D721Med (cell line): ENCODE data around the gene FLRT3.

Experiments used
- DNase-seq: peaks from one replicate; pipeline ENCODE4 v3.0.0; 2011; ENCODE audit warnings: low spot score; ENCODE audit not compliant: insufficient read length
- FAIRE-seq: peaks from 2 replicates; lab custom pipeline; 2011; peaks lifted over from hg19 to GRCh38; lab: Jason Lieb, UNC
- TF ChIP-seq, protein P1 (sequence below): IDR thresholded peaks from 2 replicates; pipeline ENCODE4 v1.5.1; 2012; ENCODE audit warnings: mild to moderate bottlenecking, control low read depth; ENCODE audit not compliant: insufficient read depth; ENCODE audit errors: missing control alignments

FLRT3 gene

DNA sequence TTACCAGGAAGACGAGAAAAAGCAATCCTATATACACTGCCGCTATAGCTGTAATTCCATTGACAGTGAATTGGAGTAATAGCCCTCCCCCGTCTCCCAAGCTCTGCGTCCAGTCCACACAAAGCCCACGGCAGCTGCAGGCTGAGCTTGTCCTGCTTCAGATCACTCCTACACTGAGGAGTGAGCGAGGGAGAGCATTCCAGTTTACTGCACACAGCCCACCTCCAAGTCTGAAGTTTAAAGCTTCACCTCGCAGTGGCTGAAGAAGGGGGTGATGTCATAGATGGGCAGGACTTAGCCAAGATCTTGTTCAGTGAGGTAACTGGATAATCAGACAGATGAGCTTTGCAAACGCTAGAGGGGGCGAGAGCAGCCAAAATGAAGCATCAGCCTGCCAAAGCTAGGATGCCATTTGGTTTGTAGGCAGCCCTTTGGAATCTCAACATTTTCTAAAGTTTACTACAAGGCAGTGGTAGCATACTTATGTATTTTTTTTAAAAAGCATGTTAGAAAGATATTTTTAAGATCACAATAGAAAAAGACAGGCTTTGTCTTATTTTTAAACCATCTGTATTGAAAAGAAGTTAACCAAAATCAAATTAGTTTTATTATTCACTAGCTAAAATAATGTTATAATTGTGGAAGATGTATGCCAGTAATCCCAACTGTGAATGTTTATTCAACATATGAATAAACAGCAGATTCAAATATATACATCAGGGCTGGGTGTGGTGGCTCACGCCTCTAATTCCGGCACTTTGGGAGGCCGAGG, at the start of gene FLRT3:
TSS of gene FLRT3 (minus strand) at position 213 of the 772 bp plus-strand sequence. CDS start 10,106 bp downstream, outside the sequence.
- FAIRE-seq (peak; percentile 11), DNase-seq (no peak)
- TF ChIP-seq, protein P1, sequence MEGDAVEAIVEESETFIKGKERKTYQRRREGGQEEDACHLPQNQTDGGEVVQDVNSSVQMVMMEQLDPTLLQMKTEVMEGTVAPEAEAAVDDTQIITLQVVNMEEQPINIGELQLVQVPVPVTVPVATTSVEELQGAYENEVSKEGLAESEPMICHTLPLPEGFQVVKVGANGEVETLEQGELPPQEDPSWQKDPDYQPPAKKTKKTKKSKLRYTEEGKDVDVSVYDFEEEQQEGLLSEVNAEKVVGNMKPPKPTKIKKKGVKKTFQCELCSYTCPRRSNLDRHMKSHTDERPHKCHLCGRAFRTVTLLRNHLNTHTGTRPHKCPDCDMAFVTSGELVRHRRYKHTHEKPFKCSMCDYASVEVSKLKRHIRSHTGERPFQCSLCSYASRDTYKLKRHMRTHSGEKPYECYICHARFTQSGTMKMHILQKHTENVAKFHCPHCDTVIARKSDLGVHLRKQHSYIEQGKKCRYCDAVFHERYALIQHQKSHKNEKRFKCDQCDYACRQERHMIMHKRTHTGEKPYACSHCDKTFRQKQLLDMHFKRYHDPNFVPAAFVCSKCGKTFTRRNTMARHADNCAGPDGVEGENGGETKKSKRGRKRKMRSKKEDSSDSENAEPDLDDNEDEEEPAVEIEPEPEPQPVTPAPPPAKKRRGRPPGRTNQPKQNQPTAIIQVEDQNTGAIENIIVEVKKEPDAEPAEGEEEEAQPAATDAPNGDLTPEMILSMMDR, result peak; percentile 91

DNA sequence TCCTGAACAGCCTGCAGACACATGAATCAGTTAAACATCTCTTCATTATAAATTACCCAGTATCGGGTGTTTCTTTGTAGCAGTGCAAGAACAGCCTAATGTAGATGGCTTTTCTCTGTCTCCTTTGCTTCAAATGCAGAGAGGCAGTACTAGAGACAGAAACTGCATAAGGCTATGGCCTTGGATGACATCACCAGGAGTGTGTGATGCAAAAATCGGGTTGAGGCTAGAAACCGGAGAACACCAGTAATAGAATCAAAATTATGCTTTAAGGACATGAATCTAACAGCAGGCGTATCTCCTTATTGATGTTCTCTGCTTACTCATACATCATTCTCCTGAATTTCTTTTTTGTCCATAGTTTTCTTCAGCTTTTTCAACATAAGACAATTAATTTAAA, 49.3 kb upstream of the FLRT3 start:
- TF ChIP-seq, protein P1, result no peak
- FAIRE-seq, result no peak

DNA sequence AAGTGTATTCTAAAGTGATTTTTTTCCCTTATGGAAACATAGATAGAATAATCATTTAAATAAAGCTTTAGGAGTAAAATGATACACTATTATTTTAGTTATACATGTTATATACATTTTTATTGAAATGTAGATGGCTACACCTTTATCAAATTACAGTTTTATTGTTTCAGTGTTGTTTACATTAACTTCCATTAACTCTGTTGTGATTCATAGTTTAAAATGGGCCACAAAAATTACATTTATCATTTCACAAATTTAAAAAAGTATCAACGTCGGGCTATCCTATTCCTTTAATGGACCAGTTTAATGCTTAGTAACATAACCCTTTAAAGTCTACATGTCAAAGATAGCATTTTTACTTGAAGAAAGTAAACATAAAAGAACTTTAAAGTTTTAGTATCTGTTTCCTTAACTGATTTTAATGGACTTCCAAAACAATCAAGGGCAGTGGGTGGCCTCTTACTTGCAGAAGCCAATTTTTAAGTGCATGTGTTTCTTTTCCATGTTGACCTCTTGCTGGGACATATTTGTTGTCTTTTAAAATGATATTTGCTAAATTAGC, 47.8 kb upstream of the FLRT3 start:
- DNase-seq, result no peak
- TF ChIP-seq, protein P1, result no peak
- FAIRE-seq, result no peak

More for the DNA sequence above, 49.3 kb upstream of the FLRT3 start:
- no peak for DNase-seq

DNA sequence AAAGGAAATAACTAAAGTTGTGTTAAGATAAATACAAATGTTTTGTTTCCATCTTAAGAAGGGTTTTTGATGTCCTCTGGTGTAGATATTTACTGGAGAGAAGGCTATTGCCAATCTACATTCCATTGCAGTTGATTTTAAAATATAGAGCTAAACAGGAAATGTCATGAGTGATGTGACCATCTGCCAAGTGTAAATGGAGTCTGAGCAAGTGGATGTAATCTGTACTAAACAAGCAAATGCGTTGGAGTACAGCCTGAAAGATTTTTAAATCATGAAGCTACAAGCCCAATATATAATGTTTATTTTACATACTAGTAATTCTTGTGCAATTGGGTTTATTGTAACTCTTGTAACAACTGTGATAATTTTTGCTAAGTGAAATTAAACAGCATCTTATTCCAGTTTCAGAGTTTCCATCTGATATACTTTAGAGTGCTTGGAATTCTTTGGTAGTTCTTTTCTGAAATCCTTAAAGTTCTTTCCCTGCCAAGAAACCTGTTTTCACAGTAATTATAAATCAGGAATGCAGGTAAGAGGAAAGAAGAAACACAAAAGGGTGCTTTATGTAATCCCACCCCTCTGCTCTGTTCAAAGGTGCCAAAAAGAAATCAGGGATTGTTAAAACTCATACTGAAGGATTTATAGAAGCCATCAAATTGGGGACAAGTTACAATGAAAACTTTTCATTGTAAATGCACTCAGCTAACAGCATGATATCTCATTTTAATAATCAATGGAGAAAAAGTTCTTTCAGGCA, 47.2 kb upstream of the FLRT3 start:
- FAIRE-seq, result no peak
- TF ChIP-seq, protein P1, result no peak
- DNase-seq, result no peak

DNA sequence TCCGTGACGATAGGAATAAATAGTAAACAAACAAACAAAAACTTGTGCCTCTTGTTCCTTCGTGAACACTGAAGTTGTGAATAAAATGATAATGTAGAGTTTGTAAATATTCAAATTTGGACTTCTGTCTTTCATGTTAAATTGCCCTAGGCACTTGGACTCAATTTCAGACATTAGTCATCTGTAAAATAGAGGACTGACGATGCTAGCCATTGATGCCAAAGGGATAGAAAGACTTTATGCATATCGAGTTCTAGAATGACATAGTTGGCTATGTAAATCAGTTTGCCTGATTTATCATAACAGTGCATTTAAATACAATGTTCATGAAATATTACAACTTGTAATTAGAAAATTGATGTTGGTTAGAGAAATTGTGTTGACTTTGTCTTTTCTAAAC, 45.9 kb upstream of the FLRT3 start:
- DNase-seq (no peak), FAIRE-seq (no peak)
- TF ChIP-seq, protein P1, result no peak

DNA sequence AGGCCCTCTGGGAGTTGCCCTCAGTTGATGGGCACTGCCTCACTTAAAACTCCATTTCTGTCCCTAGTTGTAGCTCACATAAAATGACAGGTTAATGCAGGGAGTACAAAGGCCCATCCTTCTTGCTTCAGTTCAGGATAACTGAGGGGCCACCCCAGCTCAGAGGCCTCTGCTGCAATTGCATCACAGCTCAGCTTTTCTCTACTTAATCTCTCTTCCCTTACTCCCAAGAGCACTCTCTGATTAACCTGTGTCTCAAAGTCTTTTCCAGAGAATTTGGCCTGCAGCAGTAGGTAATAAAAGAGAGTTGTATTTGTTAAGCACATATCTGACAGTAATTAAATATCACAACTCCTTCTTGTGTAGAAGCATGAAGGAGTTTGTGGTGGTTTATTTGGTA, 40.9 kb upstream of the FLRT3 start:
- no peak for FAIRE-seq
- TF ChIP-seq, protein P1, result no peak

More for the DNA sequence above, 40.9 kb upstream of the FLRT3 start:
- DNase-seq, result no peak
